ENCODE results near the gene HSFX2.
"Not testable (repeated sequence)": the region's sequence is repeated elsewhere in the genome, so short reads cannot be mapped to it uniquely, and the experiment has no call there.

- not testable (repeated sequence) for TF ChIP-seq POLR2A (IDR thresholded peaks at IDR 0.05)
- TF ChIP-seq, protein P1, sequence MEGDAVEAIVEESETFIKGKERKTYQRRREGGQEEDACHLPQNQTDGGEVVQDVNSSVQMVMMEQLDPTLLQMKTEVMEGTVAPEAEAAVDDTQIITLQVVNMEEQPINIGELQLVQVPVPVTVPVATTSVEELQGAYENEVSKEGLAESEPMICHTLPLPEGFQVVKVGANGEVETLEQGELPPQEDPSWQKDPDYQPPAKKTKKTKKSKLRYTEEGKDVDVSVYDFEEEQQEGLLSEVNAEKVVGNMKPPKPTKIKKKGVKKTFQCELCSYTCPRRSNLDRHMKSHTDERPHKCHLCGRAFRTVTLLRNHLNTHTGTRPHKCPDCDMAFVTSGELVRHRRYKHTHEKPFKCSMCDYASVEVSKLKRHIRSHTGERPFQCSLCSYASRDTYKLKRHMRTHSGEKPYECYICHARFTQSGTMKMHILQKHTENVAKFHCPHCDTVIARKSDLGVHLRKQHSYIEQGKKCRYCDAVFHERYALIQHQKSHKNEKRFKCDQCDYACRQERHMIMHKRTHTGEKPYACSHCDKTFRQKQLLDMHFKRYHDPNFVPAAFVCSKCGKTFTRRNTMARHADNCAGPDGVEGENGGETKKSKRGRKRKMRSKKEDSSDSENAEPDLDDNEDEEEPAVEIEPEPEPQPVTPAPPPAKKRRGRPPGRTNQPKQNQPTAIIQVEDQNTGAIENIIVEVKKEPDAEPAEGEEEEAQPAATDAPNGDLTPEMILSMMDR (IDR thresholded peaks at IDR 0.05): not testable (repeated sequence)
Observed at GRCh38 chrX:149573456-149573855, 21.7 kb downstream of the HSFX2 start.

Data from transverse colon (tissue), 3 donors.